HepG2 (cell line): ENCODE measurements around the gene NOL4L. TPM values are rescaled to one million over a fixed set of nuclear protein-coding genes. Genes with fewer than 3 reads are reported as not detected.

Experiments
- ADNP ChIP-seq: sonication (generic); formaldehyde crosslinking; IDR thresholded peaks from 2 replicates; pipeline ENCODE4 v1.4.0; 2020; ENCODE audit warnings: missing genetic modification reagents
- AKAP8 ChIP-seq: sonication (generic); formaldehyde crosslinking; IDR thresholded peaks from 2 replicates; pipeline ENCODE4 v1.5.1; 2020; ENCODE audit warnings: mild to moderate bottlenecking, missing genetic modification reagents
- CAMTA2 ChIP-seq: sonication (generic); formaldehyde crosslinking; IDR thresholded peaks from 2 replicates; pipeline ENCODE4 v1.4.0; 2020; ENCODE audit warnings: mild to moderate bottlenecking, missing genetic modification reagents, borderline replicate concordance
- ERF ChIP-seq: IDR thresholded peaks from 2 replicates; pipeline ENCODE4 v1.6.1; 2018; ENCODE audit warnings: missing biosample characterization, missing genetic modification reagents
- GATA4 ChIP-seq: sonication (generic); IDR thresholded peaks from 2 replicates; pipeline ENCODE4 v1.6.1; 2016; ENCODE audit warnings: antibody characterized with exemption, low read depth, borderline replicate concordance
- HMGXB3 ChIP-seq: sonication (generic); formaldehyde crosslinking; IDR thresholded peaks from 2 replicates; pipeline ENCODE4 v1.4.0; 2020; ENCODE audit warnings: missing genetic modification reagents, borderline replicate concordance
- HNF4A ChIP-seq: sonication (generic); formaldehyde crosslinking; IDR thresholded peaks from 2 replicates; pipeline ENCODE4 v1.4.0; 2020; ENCODE audit warnings: missing genetic modification reagents
- JDP2 ChIP-seq: sonication (generic); formaldehyde crosslinking; IDR thresholded peaks from 2 replicates; pipeline ENCODE4 v1.8.1; 2022; ENCODE audit warnings: missing genetic modification reagents, borderline replicate concordance
- KAT7 ChIP-seq: IDR thresholded peaks from 2 replicates; pipeline ENCODE4 v1.6.1; 2018; ENCODE audit warnings: borderline replicate concordance, missing compliant biosample characterization
- MED13 ChIP-seq: sonication (generic); formaldehyde crosslinking; IDR thresholded peaks from 2 replicates; pipeline ENCODE4 v1.5.0; 2020; ENCODE audit warnings: missing genetic modification reagents
- PHF8 ChIP-seq: sonication (generic); formaldehyde crosslinking; IDR thresholded peaks from 2 replicates; pipeline ENCODE4 v1.5.0; 2020; ENCODE audit warnings: missing genetic modification reagents
- SRY ChIP-seq: sonication (generic); formaldehyde crosslinking; IDR thresholded peaks from 2 replicates; pipeline ENCODE4 v1.8.0; 2022; ENCODE audit warnings: mild to moderate bottlenecking, missing genetic modification reagents
- SSRP1 ChIP-seq: IDR thresholded peaks from 2 replicates; pipeline ENCODE4 v1.6.1; 2016; ENCODE audit warnings: control low read depth
- TAF1 ChIP-seq: sonication (generic); formaldehyde crosslinking; IDR thresholded peaks from 2 replicates; pipeline ENCODE4 v1.4.0; 2020; ENCODE audit warnings: missing genetic modification reagents
- ZFX ChIP-seq: sonication (generic); formaldehyde crosslinking; IDR thresholded peaks from 2 replicates; pipeline ENCODE4 v1.4.0; 2020; ENCODE audit warnings: mild to moderate bottlenecking, low read depth, missing genetic modification reagents, moderate library complexity
- ZNF276 ChIP-seq: sonication (generic); formaldehyde crosslinking; IDR thresholded peaks from 2 replicates; pipeline ENCODE4 v1.4.0; 2020; ENCODE audit warnings: mild to moderate bottlenecking, low read depth, missing genetic modification reagents
- ZNF292 ChIP-seq: sonication (generic); formaldehyde crosslinking; IDR thresholded peaks from 2 replicates; pipeline ENCODE4 v1.8.1; 2022; ENCODE audit warnings: mild to moderate bottlenecking, low read depth, missing genetic modification reagents, borderline replicate concordance
- ZNF550 ChIP-seq: sonication (generic); formaldehyde crosslinking; IDR thresholded peaks from 2 replicates; pipeline ENCODE4 v1.4.0; 2020; ENCODE audit warnings: mild to moderate bottlenecking, missing genetic modification reagents, borderline replicate concordance
- ZNF562 ChIP-seq: sonication (generic); formaldehyde crosslinking; IDR thresholded peaks from 2 replicates; pipeline ENCODE4 v1.8.0; 2022; ENCODE audit warnings: missing genetic modification reagents, borderline replicate concordance
- ZNF816 ChIP-seq: sonication (generic); formaldehyde crosslinking; IDR thresholded peaks from 2 replicates; pipeline ENCODE4 v1.8.0; 2022; ENCODE audit warnings: missing genetic modification reagents, mild to moderate bottlenecking, borderline replicate concordance
- ZNF839 ChIP-seq: sonication (generic); formaldehyde crosslinking; IDR thresholded peaks from 2 replicates; pipeline ENCODE4 v1.4.0; 2020; ENCODE audit warnings: missing genetic modification reagents, mild to moderate bottlenecking, borderline replicate concordance
- polyA plus RNA-seq, 8 experiments: library from polyadenylated mRNA; depleted of rRNA in 3 of 8; stranded (reverse) in 7 of 8; unstranded in 1 of 8; fragments of >200 nt; fragmentation: Illumina TruSeq in 4 of 8; extraction: Trizol in 4 of 8; gene quantifications; 2 replicates each; pipeline versions ENCODE4 v1.2.1 to v1.2.3, GENCODE V29; 2011 to 2016; ENCODE audit warnings: low read depth in 4 of 8, missing spikeins in 1 of 8, mixed read lengths in 1 of 8; ENCODE audit not compliant: insufficient read depth in 1 of 8
- total RNA-seq, 5 experiments: library from RNA; depleted of rRNA; stranded (reverse); fragments of >200 nt; fragmentation: Illumina TruSeq; extraction: Trizol; gene quantifications; 2 replicates each; pipeline ENCODE4 v1.2.3, GENCODE V29; 2016; ENCODE audit warnings: low read depth in 1 of 5

NOL4L gene
- total and polyA plus RNA-seq, 2 of the 13 experiments (the other 11 are each of a cell fraction or from before 2014, with no cell fraction given), result 16.6 to 35.4 TPM

DNA sequence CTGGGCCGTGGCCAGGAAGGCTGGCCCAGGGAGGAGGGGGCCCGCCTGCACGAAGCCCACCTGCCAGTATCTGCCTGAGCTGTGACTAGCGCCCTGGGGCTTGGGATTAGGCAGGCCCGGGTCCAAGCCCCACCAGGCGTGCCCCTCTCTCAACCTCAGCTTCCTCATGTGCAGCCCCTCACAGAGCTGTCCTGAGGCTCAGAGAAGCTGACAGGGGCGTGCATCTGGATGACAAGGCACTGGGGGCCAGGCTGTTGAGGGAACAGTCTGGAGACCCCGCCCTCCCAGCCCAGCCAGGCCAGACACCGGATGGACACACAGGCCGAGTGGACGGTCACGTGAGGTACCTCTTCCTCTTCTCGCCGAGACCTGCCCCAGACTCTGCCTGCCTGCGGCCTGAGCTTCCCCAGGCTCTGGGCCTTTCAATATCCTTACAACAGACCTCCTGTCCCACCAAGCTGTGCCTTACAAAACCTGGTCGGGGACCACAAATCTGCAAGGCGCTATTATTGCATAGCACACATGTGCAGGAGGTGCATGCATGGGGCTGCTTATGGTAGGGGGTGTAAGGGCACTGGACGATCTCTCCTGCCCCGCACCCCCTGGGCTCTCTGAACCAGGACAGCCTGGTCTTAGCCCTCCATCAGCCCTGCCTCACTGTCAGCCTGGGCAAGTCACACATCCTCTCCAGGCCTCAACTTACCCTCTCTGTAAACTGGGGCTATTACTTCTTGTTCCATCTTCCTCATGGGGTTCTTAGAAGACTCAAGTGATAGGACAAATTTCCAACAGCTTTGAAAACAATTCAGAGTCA, 20.0 kb downstream of the NOL4L start (continued):
- TF ChIP-seq ZNF292 (CRISPR knock-in tag) (peak; percentile 72; the same call in 1 of the 2 replicates), GATA4 (no peak), KAT7 (CRISPR knock-in tag) (no peak), ZNF550 (CRISPR knock-in tag) (no peak), SSRP1 (no peak), SRY (no peak; the same call in 1 of the 2 replicates), ERF (no peak), HNF4A (CRISPR knock-in tag) (no peak), ZNF562 (no peak), ZNF839 (CRISPR knock-in tag) (no peak), ZFX (CRISPR knock-in tag) (peak; percentile 61), PHF8 (0 out of 2 replicates have a peak, but pooled peaks have one; percentile 19), CAMTA2 (CRISPR knock-in tag) (no peak), MED13 (CRISPR knock-in tag) (no peak), ZNF276 (0 out of 2 replicates have a peak, but pooled peaks have one; percentile 78), ZNF816 (CRISPR knock-in tag) (no peak), HMGXB3 (no peak), ADNP (CRISPR knock-in tag) (no peak), AKAP8 (CRISPR knock-in tag) (0 out of 2 replicates have a peak, but pooled peaks have one; percentile 63), TAF1 (CRISPR knock-in tag) (no peak), JDP2 (CRISPR knock-in tag) (no peak)
